Measurements from ENCODE around the gene PRKCH. TPM values are rescaled to one million over a fixed set of nuclear protein-coding genes. Genes with fewer than 3 reads are reported as not detected.

Gene PRKCH
- total RNA-seq, 1 experiment from 2014 or later, result 10.3 TPM

GRCh38 chr14:61581340-61581739 lies 260.0 kb downstream of the PRKCH start (continued):
- TF ChIP-seq CDX4 (CRISPR knock-in tag; IDR thresholded peaks at IDR 0.05; ENCODE audit: borderline replicate concordance) (no peak), CREM (CRISPR knock-in tag; IDR thresholded peaks at IDR 0.05) (no peak)

- Mint-ChIP-seq H3K9me3 (no peaks in the 10 kb centered on the region), H3K36me3 (no peaks in the 10 kb centered on the region), H3K4me3 (no peak overlapping the region), H3K27me3 (ENCODE audit: low read depth) (no peaks in the 10 kb centered on the region), H3K27ac (no peak overlapping the region), H3K4me1 (peaks cover 13% of the 10 kb centered on the region)
- ChIA-PET POLR2A (no interaction called here), CTCF (no interaction called here)
- no peak for DNase-seq (ENCODE audit: low spot score)
- no peak for ATAC-seq
- TF ChIP-seq, protein P1, sequence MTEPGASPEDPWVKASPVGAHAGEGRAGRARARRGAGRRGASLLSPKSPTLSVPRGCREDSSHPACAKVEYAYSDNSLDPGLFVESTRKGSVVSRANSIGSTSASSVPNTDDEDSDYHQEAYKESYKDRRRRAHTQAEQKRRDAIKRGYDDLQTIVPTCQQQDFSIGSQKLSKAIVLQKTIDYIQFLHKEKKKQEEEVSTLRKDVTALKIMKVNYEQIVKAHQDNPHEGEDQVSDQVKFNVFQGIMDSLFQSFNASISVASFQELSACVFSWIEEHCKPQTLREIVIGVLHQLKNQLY (CRISPR knock-in tag; IDR thresholded peaks at IDR 0.05), result no peak
- TF ChIP-seq IRF1 (CRISPR knock-in tag; IDR thresholded peaks at IDR 0.05), result no peak
- TF ChIP-seq, protein P2, sequence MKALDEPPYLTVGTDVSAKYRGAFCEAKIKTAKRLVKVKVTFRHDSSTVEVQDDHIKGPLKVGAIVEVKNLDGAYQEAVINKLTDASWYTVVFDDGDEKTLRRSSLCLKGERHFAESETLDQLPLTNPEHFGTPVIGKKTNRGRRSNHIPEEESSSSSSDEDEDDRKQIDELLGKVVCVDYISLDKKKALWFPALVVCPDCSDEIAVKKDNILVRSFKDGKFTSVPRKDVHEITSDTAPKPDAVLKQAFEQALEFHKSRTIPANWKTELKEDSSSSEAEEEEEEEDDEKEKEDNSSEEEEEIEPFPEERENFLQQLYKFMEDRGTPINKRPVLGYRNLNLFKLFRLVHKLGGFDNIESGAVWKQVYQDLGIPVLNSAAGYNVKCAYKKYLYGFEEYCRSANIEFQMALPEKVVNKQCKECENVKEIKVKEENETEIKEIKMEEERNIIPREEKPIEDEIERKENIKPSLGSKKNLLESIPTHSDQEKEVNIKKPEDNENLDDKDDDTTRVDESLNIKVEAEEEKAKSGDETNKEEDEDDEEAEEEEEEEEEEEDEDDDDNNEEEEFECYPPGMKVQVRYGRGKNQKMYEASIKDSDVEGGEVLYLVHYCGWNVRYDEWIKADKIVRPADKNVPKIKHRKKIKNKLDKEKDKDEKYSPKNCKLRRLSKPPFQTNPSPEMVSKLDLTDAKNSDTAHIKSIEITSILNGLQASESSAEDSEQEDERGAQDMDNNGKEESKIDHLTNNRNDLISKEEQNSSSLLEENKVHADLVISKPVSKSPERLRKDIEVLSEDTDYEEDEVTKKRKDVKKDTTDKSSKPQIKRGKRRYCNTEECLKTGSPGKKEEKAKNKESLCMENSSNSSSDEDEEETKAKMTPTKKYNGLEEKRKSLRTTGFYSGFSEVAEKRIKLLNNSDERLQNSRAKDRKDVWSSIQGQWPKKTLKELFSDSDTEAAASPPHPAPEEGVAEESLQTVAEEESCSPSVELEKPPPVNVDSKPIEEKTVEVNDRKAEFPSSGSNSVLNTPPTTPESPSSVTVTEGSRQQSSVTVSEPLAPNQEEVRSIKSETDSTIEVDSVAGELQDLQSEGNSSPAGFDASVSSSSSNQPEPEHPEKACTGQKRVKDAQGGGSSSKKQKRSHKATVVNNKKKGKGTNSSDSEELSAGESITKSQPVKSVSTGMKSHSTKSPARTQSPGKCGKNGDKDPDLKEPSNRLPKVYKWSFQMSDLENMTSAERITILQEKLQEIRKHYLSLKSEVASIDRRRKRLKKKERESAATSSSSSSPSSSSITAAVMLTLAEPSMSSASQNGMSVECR (CRISPR knock-in tag; IDR thresholded peaks at IDR 0.05; ENCODE audit: borderline replicate concordance), result no peak
- TF ChIP-seq ZMAT4 (CRISPR knock-in tag; IDR thresholded peaks at IDR 0.05), result no peak
- TF ChIP-seq TCF7 (CRISPR knock-in tag; IDR thresholded peaks at IDR 0.05; ENCODE audit: low read depth), result no peak
- TF ChIP-seq IRF2 (CRISPR knock-in tag; IDR thresholded peaks at IDR 0.05; ENCODE audit: borderline replicate concordance, low read depth), result no peak
- TF ChIP-seq ZNF219 (CRISPR knock-in tag; IDR thresholded peaks at IDR 0.05; ENCODE audit: borderline replicate concordance), result no peak
- TF ChIP-seq TP53 (CRISPR knock-in tag; IDR thresholded peaks at IDR 0.05), result no peak
- TF ChIP-seq, protein P3, sequence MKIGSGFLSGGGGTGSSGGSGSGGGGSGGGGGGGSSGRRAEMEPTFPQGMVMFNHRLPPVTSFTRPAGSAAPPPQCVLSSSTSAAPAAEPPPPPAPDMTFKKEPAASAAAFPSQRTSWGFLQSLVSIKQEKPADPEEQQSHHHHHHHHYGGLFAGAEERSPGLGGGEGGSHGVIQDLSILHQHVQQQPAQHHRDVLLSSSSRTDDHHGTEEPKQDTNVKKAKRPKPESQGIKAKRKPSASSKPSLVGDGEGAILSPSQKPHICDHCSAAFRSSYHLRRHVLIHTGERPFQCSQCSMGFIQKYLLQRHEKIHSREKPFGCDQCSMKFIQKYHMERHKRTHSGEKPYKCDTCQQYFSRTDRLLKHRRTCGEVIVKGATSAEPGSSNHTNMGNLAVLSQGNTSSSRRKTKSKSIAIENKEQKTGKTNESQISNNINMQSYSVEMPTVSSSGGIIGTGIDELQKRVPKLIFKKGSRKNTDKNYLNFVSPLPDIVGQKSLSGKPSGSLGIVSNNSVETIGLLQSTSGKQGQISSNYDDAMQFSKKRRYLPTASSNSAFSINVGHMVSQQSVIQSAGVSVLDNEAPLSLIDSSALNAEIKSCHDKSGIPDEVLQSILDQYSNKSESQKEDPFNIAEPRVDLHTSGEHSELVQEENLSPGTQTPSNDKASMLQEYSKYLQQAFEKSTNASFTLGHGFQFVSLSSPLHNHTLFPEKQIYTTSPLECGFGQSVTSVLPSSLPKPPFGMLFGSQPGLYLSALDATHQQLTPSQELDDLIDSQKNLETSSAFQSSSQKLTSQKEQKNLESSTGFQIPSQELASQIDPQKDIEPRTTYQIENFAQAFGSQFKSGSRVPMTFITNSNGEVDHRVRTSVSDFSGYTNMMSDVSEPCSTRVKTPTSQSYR (CRISPR knock-in tag; IDR thresholded peaks at IDR 0.05), result no peak
- no peak for TF ChIP-seq CDX4 (CRISPR knock-in tag; IDR thresholded peaks at IDR 0.05; ENCODE audit: borderline replicate concordance)
- TF ChIP-seq ZNF138 (CRISPR knock-in tag; conservative IDR thresholded peaks at IDR 0.05), result no peak
- TF ChIP-seq, protein P4, sequence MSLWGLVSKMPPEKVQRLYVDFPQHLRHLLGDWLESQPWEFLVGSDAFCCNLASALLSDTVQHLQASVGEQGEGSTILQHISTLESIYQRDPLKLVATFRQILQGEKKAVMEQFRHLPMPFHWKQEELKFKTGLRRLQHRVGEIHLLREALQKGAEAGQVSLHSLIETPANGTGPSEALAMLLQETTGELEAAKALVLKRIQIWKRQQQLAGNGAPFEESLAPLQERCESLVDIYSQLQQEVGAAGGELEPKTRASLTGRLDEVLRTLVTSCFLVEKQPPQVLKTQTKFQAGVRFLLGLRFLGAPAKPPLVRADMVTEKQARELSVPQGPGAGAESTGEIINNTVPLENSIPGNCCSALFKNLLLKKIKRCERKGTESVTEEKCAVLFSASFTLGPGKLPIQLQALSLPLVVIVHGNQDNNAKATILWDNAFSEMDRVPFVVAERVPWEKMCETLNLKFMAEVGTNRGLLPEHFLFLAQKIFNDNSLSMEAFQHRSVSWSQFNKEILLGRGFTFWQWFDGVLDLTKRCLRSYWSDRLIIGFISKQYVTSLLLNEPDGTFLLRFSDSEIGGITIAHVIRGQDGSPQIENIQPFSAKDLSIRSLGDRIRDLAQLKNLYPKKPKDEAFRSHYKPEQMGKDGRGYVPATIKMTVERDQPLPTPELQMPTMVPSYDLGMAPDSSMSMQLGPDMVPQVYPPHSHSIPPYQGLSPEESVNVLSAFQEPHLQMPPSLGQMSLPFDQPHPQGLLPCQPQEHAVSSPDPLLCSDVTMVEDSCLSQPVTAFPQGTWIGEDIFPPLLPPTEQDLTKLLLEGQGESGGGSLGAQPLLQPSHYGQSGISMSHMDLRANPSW (CRISPR knock-in tag; conservative IDR thresholded peaks at IDR 0.05; ENCODE audit: low read depth), result no peak
- no peak for TF ChIP-seq CBFB (CRISPR knock-in tag; IDR thresholded peaks at IDR 0.05; ENCODE audit: low read depth)
- TF ChIP-seq SMAD4 (CRISPR knock-in tag; IDR thresholded peaks at IDR 0.05), result no peak
- no peak for TF ChIP-seq NFATC4 (CRISPR knock-in tag; IDR thresholded peaks at IDR 0.05)
- TF ChIP-seq NFE2L1 (CRISPR knock-in tag; IDR thresholded peaks at IDR 0.05), result no peak
- no peak for TF ChIP-seq MYBL2 (CRISPR knock-in tag; IDR thresholded peaks at IDR 0.05)
- no peak for TF ChIP-seq ZNF425 (CRISPR knock-in tag; conservative IDR thresholded peaks at IDR 0.05)
These were observed 260.7 kb downstream of the PRKCH start for GRCh38 chr14:61581955-61582615.

Measured in WTC11 (cell line).